Measurements from ENCODE around the gene DMD.

GRCh38 chrX:31604629-31605221, 1606.6 kb downstream of the DMD start:
- TF ChIP-seq CTCF (IDR thresholded peaks at IDR 0.05), result no peak
- TF ChIP-seq EZH2 (IDR thresholded peaks at IDR 0.05; ENCODE audit: borderline replicate concordance, insufficient read depth, low read depth, low read length, poor library complexity, severe bottlenecking), result no peak
